Mesothelial cell of epicardium (in vitro differentiated cells): Measurements from ENCODE around the gene CANT1. TPM values are rescaled to one million over a fixed set of nuclear protein-coding genes. Genes with fewer than 3 reads are reported as not detected.

Source experiments
- DNase-seq, 2 experiments: peaks; one replicate each; pipeline ENCODE4 v3.0.0; 2021; ENCODE audit warnings: low spot score in 2 of 2; ENCODE audit not compliant: unreplicated experiment in 2 of 2
- H3K27ac Mint-ChIP-seq: 2 replicates; pipeline ENCODE4 v1.8.0; 2021; ENCODE audit warnings: mixed read lengths
- H3K27me3 Mint-ChIP-seq: 2 replicates; pipeline ENCODE4 v1.8.0; 2021; ENCODE audit warnings: low read depth, mixed read lengths
- H3K36me3 Mint-ChIP-seq: 2 replicates; pipeline ENCODE4 v1.8.0; 2021; ENCODE audit warnings: mixed read lengths
- H3K4me1 Mint-ChIP-seq: 2 replicates; pipeline ENCODE4 v1.8.0; 2021; ENCODE audit warnings: mixed read lengths
- H3K4me3 Mint-ChIP-seq: 2 replicates; pipeline ENCODE4 v1.8.0; 2021; ENCODE audit warnings: mild to moderate bottlenecking, moderate library complexity, mixed read lengths
- H3K9me3 Mint-ChIP-seq: 2 replicates; pipeline ENCODE4 v1.8.0; 2021; ENCODE audit warnings: mixed read lengths
- CTCF ChIP-seq: fragments of 200-600 bp; sonication (generic); IDR thresholded peaks from one replicate; pipeline ENCODE4 v1.5.0; 2021; ENCODE audit warnings: antibody characterized with exemption; ENCODE audit not compliant: unreplicated experiment
- total RNA-seq: library from RNA; stranded (reverse); gene quantifications from 3 replicates; pipeline ENCODE4 v1.2.1, GENCODE V29; 2021

Gene CANT1
- total RNA-seq, 1 donor from 2014 or later: 68.2 TPM

- Mint-ChIP-seq H3K36me3 (no peaks in the 10 kb centered on the region), H3K4me1 (no peaks in the 10 kb centered on the region), H3K27me3 (peaks cover 7% of the 10 kb centered on the region), H3K9me3 (no peaks in the 10 kb centered on the region), H3K27ac (no peak overlapping the region), H3K4me3 (no peak overlapping the region)
- DNase-seq: no peak
- TF ChIP-seq CTCF: no peak
These were observed 27.0 kb upstream of the CANT1 start for GRCh38 chr17:79036596-79036995.

- no peak for DNase-seq
- Mint-ChIP-seq H3K4me1 (no peaks in the 10 kb centered on the region), H3K4me3 (no peak overlapping the region), H3K9me3 (no peaks in the 10 kb centered on the region), H3K36me3 (no peaks in the 10 kb centered on the region), H3K27ac (no peak overlapping the region), H3K27me3 (peaks cover 7% of the 10 kb centered on the region)
- no peak for TF ChIP-seq CTCF
These were observed 26.6 kb upstream of the CANT1 start for GRCh38 chr17:79036181-79036580.

- Mint-ChIP-seq H3K36me3 (no peaks in the 10 kb centered on the region), H3K27ac (no peak overlapping the region), H3K4me3 (no peak overlapping the region), H3K9me3 (no peaks in the 10 kb centered on the region), H3K27me3 (peaks cover 7% of the 10 kb centered on the region), H3K4me1 (no peaks in the 10 kb centered on the region)
- no peak for DNase-seq
- TF ChIP-seq CTCF: no peak
These were observed 26.1 kb upstream of the CANT1 start for GRCh38 chr17:79035686-79036085.

- no peak overlapping the region for H3K27ac Mint-ChIP-seq
These were observed 25.4 kb upstream of the CANT1 start for GRCh38 chr17:79034931-79035485.

GRCh38 chr17:79033741-79034501, 24.4 kb upstream of the CANT1 start:
- H3K36me3 Mint-ChIP-seq: no peaks in the 10 kb centered on the region
- H3K27ac Mint-ChIP-seq: no peak overlapping the region
- no peaks in the 10 kb centered on the region for H3K4me1 Mint-ChIP-seq
- H3K9me3 Mint-ChIP-seq: no peaks in the 10 kb centered on the region
- no peak overlapping the region for H3K4me3 Mint-ChIP-seq
- peaks cover 7% of the 10 kb centered on the region for H3K27me3 Mint-ChIP-seq
- no peak for DNase-seq
- no peak for TF ChIP-seq CTCF

More at GRCh38 chr17:79034931-79035485, 25.4 kb upstream of the CANT1 start:
- DNase-seq: no peak
- TF ChIP-seq CTCF: no peak
- H3K27me3 Mint-ChIP-seq: peaks cover 7% of the 10 kb centered on the region
- no peaks in the 10 kb centered on the region for H3K9me3 Mint-ChIP-seq
- no peaks in the 10 kb centered on the region for H3K36me3 Mint-ChIP-seq
- no peak overlapping the region for H3K4me3 Mint-ChIP-seq
- no peaks in the 10 kb centered on the region for H3K4me1 Mint-ChIP-seq
